Neural cell (in vitro differentiated cells): Measurements from ENCODE around the gene NKD2. TPM values are rescaled to one million over a fixed set of nuclear protein-coding genes. Genes with fewer than 3 reads are reported as not detected.

ENCODE experiments used
- H2AFZ ChIP-seq: fragments of 200-600, 300-800 bp; sonication (generic), shearing (Covaris generic); 2 replicates; pipeline ENCODE4 v1.6.0; 2014; ENCODE audit warnings: low read depth, mild to moderate bottlenecking, antibody characterized with exemption, low read length, moderate library complexity
- H3F3A ChIP-seq: fragments of 200-600 bp; shearing (Covaris generic); 2 replicates; pipeline ENCODE4 v1.6.1; 2016; ENCODE audit warnings: mild to moderate bottlenecking, moderate library complexity, mixed read lengths, antibody characterized with exemption, low read length; ENCODE audit not compliant: insufficient read depth, poor library complexity, severe bottlenecking
- H3K27ac ChIP-seq: fragments of 200-600, 300-800 bp; sonication (generic), shearing (Covaris generic); 2 replicates; pipeline ENCODE4 v1.5.1; 2014; ENCODE audit warnings: mild to moderate bottlenecking, low read length, moderate library complexity
- H3K27me3 ChIP-seq: fragments of 300-800, 200-600 bp; sonication (generic), shearing (Covaris generic); 2 replicates; pipeline ENCODE4 v1.6.0; 2014; ENCODE audit warnings: mild to moderate bottlenecking, low read depth, low read length, moderate library complexity; ENCODE audit not compliant: insufficient read depth
- H3K36me3 ChIP-seq: fragments of 300-800, 200-600 bp; sonication (generic), shearing (Covaris generic); 2 replicates; pipeline ENCODE4 v1.5.1; 2014; ENCODE audit warnings: mild to moderate bottlenecking, antibody characterized with exemption, low read length, moderate library complexity; ENCODE audit not compliant: insufficient read depth
- H3K4me2 ChIP-seq: fragments of 300-800, 200-600 bp; sonication (generic), shearing (Covaris generic); 2 replicates; pipeline ENCODE4 v1.6.0; 2014; ENCODE audit warnings: mild to moderate bottlenecking, low read length
- H3K4me3 ChIP-seq: fragments of 300-800, 200-600 bp; sonication (generic), shearing (Covaris generic); 2 replicates; pipeline ENCODE4 v1.5.1; 2014; ENCODE audit warnings: mild to moderate bottlenecking, low read length, moderate library complexity
- H3K79me2 ChIP-seq: fragments of 200-600 bp; shearing (Covaris generic); replicated peaks from 2 replicates; pipeline ENCODE4 v1.6.0; 2014; ENCODE audit warnings: mild to moderate bottlenecking, low read length, moderate library complexity; ENCODE audit not compliant: insufficient read depth
- H3K9ac ChIP-seq: fragments of 300-800, 200-600 bp; sonication (generic), shearing (Covaris generic); 2 replicates; pipeline ENCODE4 v1.6.1; 2016; ENCODE audit warnings: mild to moderate bottlenecking, low read length, mixed read lengths
- H3K9me2 ChIP-seq: fragments of 200-600 bp; shearing (Covaris generic); 2 replicates; pipeline ENCODE4 v1.6.1; 2016; ENCODE audit warnings: mild to moderate bottlenecking, low read length, mixed read lengths; ENCODE audit not compliant: insufficient read depth
- H3K9me3 ChIP-seq: fragments of 200-600, 300-800 bp; sonication (generic), shearing (Covaris generic); 2 replicates; pipeline ENCODE4 v1.6.1; 2016; ENCODE audit warnings: mild to moderate bottlenecking, mixed run types, low read length, moderate library complexity, mixed read lengths
- H4K20me1 ChIP-seq: fragments of 200-600 bp; shearing (Covaris generic); 2 replicates; pipeline ENCODE4 v1.6.1; 2016; ENCODE audit warnings: mild to moderate bottlenecking, mixed run types; ENCODE audit not compliant: insufficient read depth
- EP300 ChIP-seq: fragments of 450-650 bp; conservative IDR thresholded peaks from 2 replicates; pipeline ENCODE4 v1.6.1; 2014; ENCODE audit warnings: antibody characterized with exemption, mild to moderate bottlenecking, moderate library complexity; ENCODE audit not compliant: poor library complexity, severe bottlenecking
- EZH2 ChIP-seq: fragments of 200-600, 300-800 bp; shearing (Covaris generic), sonication (generic); IDR thresholded peaks from 2 replicates; pipeline ENCODE4 v1.6.1; 2014; ENCODE audit warnings: antibody characterized with exemption, low read length, borderline replicate concordance, mild to moderate bottlenecking; ENCODE audit not compliant: insufficient read depth, poor library complexity, severe bottlenecking
- MXI1 ChIP-seq: fragments of 450-650 bp; conservative IDR thresholded peaks from 2 replicates; pipeline ENCODE4 v1.6.1; 2014; ENCODE audit warnings: antibody characterized with exemption, mild to moderate bottlenecking; ENCODE audit not compliant: poor library complexity, severe bottlenecking
- POLR2AphosphoS5 ChIP-seq: IDR thresholded peaks from 2 replicates; pipeline ENCODE4 v1.6.1; 2012
- RAD21 ChIP-seq: fragments of 450-650 bp; conservative IDR thresholded peaks from 2 replicates; pipeline ENCODE4 v1.6.1; 2014; ENCODE audit warnings: antibody characterized with exemption, mild to moderate bottlenecking, moderate library complexity
- SMC3 ChIP-seq: fragments of 450-650 bp; conservative IDR thresholded peaks from 2 replicates; pipeline ENCODE4 v1.6.1; 2014; ENCODE audit warnings: antibody characterized with exemption, mild to moderate bottlenecking, moderate library complexity; ENCODE audit not compliant: poor library complexity
- TAF1 ChIP-seq: IDR thresholded peaks from 2 replicates; pipeline ENCODE4 v1.6.1; 2012; ENCODE audit warnings: low read depth
- polyA plus RNA-seq: library from polyadenylated mRNA; depleted of rRNA; stranded (reverse); fragments of >200 nt; gene quantifications from 2 replicates; pipeline ENCODE4 v1.2.3, GENCODE V29; 2014
- TF ChIP-seq, protein P1 (sequence below): fragments of 450-650 bp; IDR thresholded peaks from 2 replicates; pipeline ENCODE4 v1.5.1; 2014; ENCODE audit warnings: antibody characterized with exemption, mild to moderate bottlenecking, moderate library complexity; ENCODE audit not compliant: poor library complexity, severe bottlenecking
- TF ChIP-seq, protein P2 (sequence below): IDR thresholded peaks from 2 replicates; pipeline ENCODE4 v1.6.1; 2012; ENCODE audit warnings: borderline replicate concordance

NKD2 gene
- polyA plus RNA-seq, 1 donor from 2014 or later = 7.2 TPM

GRCh38 chr5:1031306-1031959, 22.8 kb downstream of the NKD2 start:
- H3K9me2 ChIP-seq = no peaks in the 10 kb centered on the region
- H3K79me2 ChIP-seq = no peaks in the 10 kb centered on the region
- H3F3A ChIP-seq = no peaks in the 10 kb centered on the region
- H3K4me2 ChIP-seq = no peak overlapping the region
- H3K9me3 ChIP-seq = no peaks in the 10 kb centered on the region
- H2AFZ ChIP-seq = no peak overlapping the region
- no peak overlapping the region for H3K9ac ChIP-seq
- no peak overlapping the region for H3K27ac ChIP-seq
- H4K20me1 ChIP-seq = no peaks in the 10 kb centered on the region
- TF ChIP-seq, protein P1, sequence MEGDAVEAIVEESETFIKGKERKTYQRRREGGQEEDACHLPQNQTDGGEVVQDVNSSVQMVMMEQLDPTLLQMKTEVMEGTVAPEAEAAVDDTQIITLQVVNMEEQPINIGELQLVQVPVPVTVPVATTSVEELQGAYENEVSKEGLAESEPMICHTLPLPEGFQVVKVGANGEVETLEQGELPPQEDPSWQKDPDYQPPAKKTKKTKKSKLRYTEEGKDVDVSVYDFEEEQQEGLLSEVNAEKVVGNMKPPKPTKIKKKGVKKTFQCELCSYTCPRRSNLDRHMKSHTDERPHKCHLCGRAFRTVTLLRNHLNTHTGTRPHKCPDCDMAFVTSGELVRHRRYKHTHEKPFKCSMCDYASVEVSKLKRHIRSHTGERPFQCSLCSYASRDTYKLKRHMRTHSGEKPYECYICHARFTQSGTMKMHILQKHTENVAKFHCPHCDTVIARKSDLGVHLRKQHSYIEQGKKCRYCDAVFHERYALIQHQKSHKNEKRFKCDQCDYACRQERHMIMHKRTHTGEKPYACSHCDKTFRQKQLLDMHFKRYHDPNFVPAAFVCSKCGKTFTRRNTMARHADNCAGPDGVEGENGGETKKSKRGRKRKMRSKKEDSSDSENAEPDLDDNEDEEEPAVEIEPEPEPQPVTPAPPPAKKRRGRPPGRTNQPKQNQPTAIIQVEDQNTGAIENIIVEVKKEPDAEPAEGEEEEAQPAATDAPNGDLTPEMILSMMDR = no peak
- TF ChIP-seq POLR2AphosphoS5 (no peak), EZH2 (no peak), TAF1 (no peak), SMC3 (no peak), MXI1 (no peak), RAD21 (no peak), EP300 (no peak)
- TF ChIP-seq, protein P2, sequence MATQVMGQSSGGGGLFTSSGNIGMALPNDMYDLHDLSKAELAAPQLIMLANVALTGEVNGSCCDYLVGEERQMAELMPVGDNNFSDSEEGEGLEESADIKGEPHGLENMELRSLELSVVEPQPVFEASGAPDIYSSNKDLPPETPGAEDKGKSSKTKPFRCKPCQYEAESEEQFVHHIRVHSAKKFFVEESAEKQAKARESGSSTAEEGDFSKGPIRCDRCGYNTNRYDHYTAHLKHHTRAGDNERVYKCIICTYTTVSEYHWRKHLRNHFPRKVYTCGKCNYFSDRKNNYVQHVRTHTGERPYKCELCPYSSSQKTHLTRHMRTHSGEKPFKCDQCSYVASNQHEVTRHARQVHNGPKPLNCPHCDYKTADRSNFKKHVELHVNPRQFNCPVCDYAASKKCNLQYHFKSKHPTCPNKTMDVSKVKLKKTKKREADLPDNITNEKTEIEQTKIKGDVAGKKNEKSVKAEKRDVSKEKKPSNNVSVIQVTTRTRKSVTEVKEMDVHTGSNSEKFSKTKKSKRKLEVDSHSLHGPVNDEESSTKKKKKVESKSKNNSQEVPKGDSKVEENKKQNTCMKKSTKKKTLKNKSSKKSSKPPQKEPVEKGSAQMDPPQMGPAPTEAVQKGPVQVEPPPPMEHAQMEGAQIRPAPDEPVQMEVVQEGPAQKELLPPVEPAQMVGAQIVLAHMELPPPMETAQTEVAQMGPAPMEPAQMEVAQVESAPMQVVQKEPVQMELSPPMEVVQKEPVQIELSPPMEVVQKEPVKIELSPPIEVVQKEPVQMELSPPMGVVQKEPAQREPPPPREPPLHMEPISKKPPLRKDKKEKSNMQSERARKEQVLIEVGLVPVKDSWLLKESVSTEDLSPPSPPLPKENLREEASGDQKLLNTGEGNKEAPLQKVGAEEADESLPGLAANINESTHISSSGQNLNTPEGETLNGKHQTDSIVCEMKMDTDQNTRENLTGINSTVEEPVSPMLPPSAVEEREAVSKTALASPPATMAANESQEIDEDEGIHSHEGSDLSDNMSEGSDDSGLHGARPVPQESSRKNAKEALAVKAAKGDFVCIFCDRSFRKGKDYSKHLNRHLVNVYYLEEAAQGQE = no peak
- H3K36me3 ChIP-seq = no peaks in the 10 kb centered on the region
- H3K4me3 ChIP-seq = no peak overlapping the region
- H3K27me3 ChIP-seq = no peaks in the 10 kb centered on the region

- H3K4me3 ChIP-seq = no peak overlapping the region
- no peaks in the 10 kb centered on the region for H3K79me2 ChIP-seq
- no peak for TF ChIP-seq RAD21
- no peak for TF ChIP-seq SMC3
- TF ChIP-seq EP300 = no peak
- TF ChIP-seq, protein P2 = no peak
- TF ChIP-seq POLR2AphosphoS5 = no peak
- no peak for TF ChIP-seq MXI1
- TF ChIP-seq, protein P1 = no peak
- TF ChIP-seq TAF1 = no peak
- TF ChIP-seq EZH2 = no peak
- no peaks in the 10 kb centered on the region for H4K20me1 ChIP-seq
- H3K27ac ChIP-seq = no peak overlapping the region
- no peak overlapping the region for H3K9ac ChIP-seq
- H2AFZ ChIP-seq = no peak overlapping the region
- H3K27me3 ChIP-seq = no peaks in the 10 kb centered on the region
- no peak overlapping the region for H3K4me2 ChIP-seq
- H3F3A ChIP-seq = no peaks in the 10 kb centered on the region
- no peaks in the 10 kb centered on the region for H3K9me2 ChIP-seq
- no peaks in the 10 kb centered on the region for H3K9me3 ChIP-seq
- no peaks in the 10 kb centered on the region for H3K36me3 ChIP-seq
These were observed 23.4 kb downstream of the NKD2 start for GRCh38 chr5:1032011-1032410.
